H1 (cell line): ENCODE measurements around the gene DPH6.

ENCODE experiments used
- CTCF ChIP-seq, 3 experiments: IDR thresholded peaks; 1 replicate in 2 of 3; 2 replicates in 1 of 3; pipeline versions ENCODE4 v1.5.1 to v1.6.1; 2011; ENCODE audit warnings: low read length in 3 of 3, mild to moderate bottlenecking in 3 of 3, inconsistent platforms in 2 of 3, low read depth in 1 of 3, moderate library complexity in 1 of 3; ENCODE audit not compliant: insufficient read depth in 1 of 3; ENCODE audit errors: control extremely low read depth in 1 of 3
- POLR2A ChIP-seq, 2 experiments: IDR thresholded peaks; 1 replicate in 1 of 2; 2 replicates in 1 of 2; pipeline ENCODE4 v1.6.1; 2011; ENCODE audit warnings: low read depth in 2 of 2, low read length in 2 of 2, mild to moderate bottlenecking in 2 of 2; ENCODE audit errors: control extremely low read depth in 1 of 2

- TF ChIP-seq POLR2A (IDR thresholded peaks at IDR 0.05; ENCODE audit: control extremely low read depth in 1 of 2, low read depth in 2 of 2, low read length in 2 of 2): no peak
- no peak for TF ChIP-seq CTCF (IDR thresholded peaks at IDR 0.05; ENCODE audit: control extremely low read depth in 1 of 3, insufficient read depth in 1 of 3, low read depth in 1 of 3, low read length in 3 of 3)
Measured at GRCh38 chr15:35460616-35461015, 85.3 kb downstream of the DPH6 start.
